ENCODE data around the gene SGMS1.
"Not testable (repeated sequence)": the region's sequence is repeated elsewhere in the genome, so short reads cannot be mapped to it uniquely, and the experiment has no call there.

Gene SGMS1

GRCh38 chr10:50578949-50579348 lies 44.8 kb downstream of the SGMS1 start:
- no peak for DNase-seq

- no peak for DNase-seq
These were observed 45.9 kb downstream of the SGMS1 start for GRCh38 chr10:50577681-50578350.

- no peak for DNase-seq
These were observed 46.7 kb downstream of the SGMS1 start for GRCh38 chr10:50577010-50577409.

- no peak for DNase-seq
These were observed 47.4 kb downstream of the SGMS1 start for GRCh38 chr10:50576245-50576815.

GRCh38 chr10:50575477-50576244 lies 48.1 kb downstream of the SGMS1 start:
- DNase-seq: no peak

GRCh38 chr10:50574931-50575330 lies 48.8 kb downstream of the SGMS1 start:
- DNase-seq: no peak

GRCh38 chr10:50574305-50574704 lies 49.5 kb downstream of the SGMS1 start:
- no peak for DNase-seq

- DNase-seq: no peak
These were observed 51.7 kb downstream of the SGMS1 start for GRCh38 chr10:50572017-50572491.

GRCh38 chr10:50568750-50569149 lies 55.0 kb downstream of the SGMS1 start:
- not testable (repeated sequence) for DNase-seq

- no peak for DNase-seq
These were observed 56.4 kb downstream of the SGMS1 start for GRCh38 chr10:50567384-50567783.

- DNase-seq: no peak
These were observed 57.6 kb downstream of the SGMS1 start for GRCh38 chr10:50566150-50566549.

GRCh38 chr10:50565301-50566083 lies 58.3 kb downstream of the SGMS1 start:
- no peak for DNase-seq

GRCh38 chr10:50563906-50564305 lies 59.9 kb downstream of the SGMS1 start:
- DNase-seq: no peak

- no peak for DNase-seq
These were observed 61.9 kb downstream of the SGMS1 start for GRCh38 chr10:50561816-50562215.

- no peak for DNase-seq
These were observed 62.5 kb downstream of the SGMS1 start for GRCh38 chr10:50561266-50561665.

GRCh38 chr10:50560370-50560769 lies 63.4 kb downstream of the SGMS1 start:
- DNase-seq: no peak

- no peak for DNase-seq
These were observed 65.4 kb downstream of the SGMS1 start for GRCh38 chr10:50558371-50558770.

GRCh38 chr10:50557130-50557682 lies 66.5 kb downstream of the SGMS1 start:
- DNase-seq: no peak

GRCh38 chr10:50556237-50557120 lies 67.3 kb downstream of the SGMS1 start:
- DNase-seq: no peak

GRCh38 chr10:50554995-50555568 lies 68.7 kb downstream of the SGMS1 start:
- DNase-seq: no peak

GRCh38 chr10:50554376-50554994 lies 69.3 kb downstream of the SGMS1 start:
- DNase-seq: no peak
